Thyroid gland (tissue), 4 donors: Measurements from ENCODE around the gene CCDC85B.

ENCODE experiments used
- CTCF ChIP-seq, 6 experiments: fragments of 200-600 bp in 3 of 6; fragments of 450-650 bp in 3 of 6; sonication (generic) in 3 of 6; IDR thresholded peaks; one replicate each; pipeline ENCODE4 v1.5.1; 2016 to 2019; ENCODE audit warnings: antibody characterized with exemption in 6 of 6, mild to moderate bottlenecking in 2 of 6, inconsistent platforms in 1 of 6, moderate library complexity in 1 of 6
- POLR2A ChIP-seq, 2 donors: fragments of 450-650 bp; IDR thresholded peaks; one replicate each; pipeline ENCODE4 v1.6.1; 2017; ENCODE audit warnings: antibody characterized with exemption in 2 of 2, mild to moderate bottlenecking in 2 of 2, moderate library complexity in 1 of 2

GRCh38 chr11:65853246-65853979 is 37.1 kb upstream of the CCDC85B start:
- TF ChIP-seq CTCF (IDR thresholded peaks at IDR 0.05) (no peak), POLR2A (IDR thresholded peaks at IDR 0.05) (no peak)
